HG02798 (cell line): ENCODE results near the gene MVK.

Experiments used
- ATAC-seq: cut with Tn5 transposase; IDR thresholded peaks from one replicate; pipeline ENCODE4 v1.9.1; 2021; ENCODE audit warnings: mild to moderate bottlenecking; ENCODE audit not compliant: unreplicated experiment, poor library complexity

The MVK gene

GRCh38 chr12:109573029-109573913 is at the start of gene MVK, which contains the start of gene MMAB:
Gene MVK (plus strand): TSS chr12:109573794. CDS start chr12:109574823, 1,029 bp downstream.
Gene MMAB (minus strand): TSS chr12:109573504. CDS start chr12:109573480, 24 bp downstream.
- ATAC-seq = peak; percentile 97

DNA sequence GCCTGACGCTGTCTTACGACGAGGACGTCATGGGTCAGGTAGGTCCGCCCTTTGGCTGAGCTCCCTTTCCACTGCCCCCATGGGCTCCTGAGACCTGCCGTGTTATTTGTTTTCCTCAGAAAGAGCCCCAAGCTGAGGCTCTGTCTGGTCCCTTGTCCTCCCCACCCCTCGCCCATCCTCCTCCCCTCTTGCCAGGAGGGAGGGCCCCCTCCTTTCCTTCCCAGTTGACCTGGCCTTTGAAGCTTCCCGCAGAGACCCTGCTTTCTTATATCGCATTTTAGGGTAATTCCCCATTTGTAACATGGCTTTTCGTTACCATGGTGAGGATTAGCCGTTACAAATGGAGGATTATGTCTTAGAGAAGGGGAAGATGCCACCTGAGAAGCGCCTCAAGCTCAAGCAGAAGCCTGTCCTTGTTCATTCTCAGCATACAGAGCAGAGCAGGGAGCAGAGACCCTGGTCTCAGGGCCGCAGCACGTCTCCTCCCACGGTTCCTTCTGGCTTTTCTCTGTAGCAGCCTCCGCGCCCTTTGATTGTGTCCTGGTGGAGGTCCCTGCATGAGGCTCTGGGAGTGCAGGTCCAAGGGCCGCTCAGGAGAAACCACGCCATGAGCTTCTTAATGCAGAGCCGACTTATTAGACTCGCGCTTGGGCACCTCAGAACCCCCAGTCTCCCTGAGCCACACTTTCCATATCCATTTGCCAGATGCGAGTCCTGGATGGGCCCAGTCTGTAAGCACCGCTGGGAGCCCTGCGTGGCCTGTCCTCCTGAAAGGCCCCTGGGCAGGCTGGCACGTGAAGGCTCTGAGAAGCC is 48.9 kb upstream of the MVK start:
- no peak for ATAC-seq

DNA sequence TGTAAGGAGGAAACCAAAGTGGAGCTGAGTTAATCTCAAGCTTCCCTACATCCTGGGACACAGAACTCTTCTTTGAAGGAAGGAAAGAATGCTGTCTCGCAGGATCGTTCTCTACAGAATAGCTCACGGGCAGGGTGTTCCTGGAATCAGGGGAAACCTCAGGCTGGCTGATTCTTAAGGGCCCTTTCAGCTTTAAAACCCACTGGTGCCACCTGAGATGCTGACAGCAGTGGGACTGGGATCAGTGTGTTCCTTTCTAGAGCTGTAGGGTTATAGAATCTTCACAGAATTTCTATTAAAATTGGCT is 48.4 kb upstream of the MVK start:
- no peak for ATAC-seq

DNA sequence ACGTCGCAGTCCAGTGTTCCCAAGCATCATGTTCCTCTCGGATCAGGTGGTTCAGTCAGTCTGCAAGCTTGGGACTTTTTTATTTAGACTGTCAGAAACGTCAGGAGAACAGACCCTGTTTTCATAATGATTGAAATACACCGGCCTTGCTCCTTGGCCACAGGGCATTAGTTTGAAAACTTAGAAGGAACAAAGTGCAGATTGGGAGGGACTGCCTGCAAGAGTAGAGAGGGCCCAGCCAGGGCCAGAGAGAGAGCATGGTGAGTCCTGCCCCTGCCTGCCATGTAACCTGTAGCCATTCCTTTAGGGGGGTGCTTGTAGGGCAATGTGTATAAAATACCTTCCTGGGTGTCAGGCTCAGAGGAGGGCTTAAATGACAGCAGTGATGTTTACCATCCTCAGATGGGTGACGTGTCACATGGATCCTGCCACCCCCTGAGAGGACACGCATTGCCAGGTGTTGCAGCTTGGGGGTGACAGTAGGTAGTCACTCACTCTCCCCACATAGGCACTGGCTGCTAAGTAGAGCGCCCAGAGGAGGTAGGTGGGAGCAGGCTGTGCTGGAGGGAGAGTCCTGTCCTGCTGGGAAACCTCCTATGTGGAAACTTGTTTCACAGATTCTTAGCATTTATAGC is 46.0 kb upstream of the MVK start:
- ATAC-seq = no peak

GRCh38 chr12:109529691-109530640 is 43.6 kb upstream of the MVK start:
- no peak for ATAC-seq

DNA sequence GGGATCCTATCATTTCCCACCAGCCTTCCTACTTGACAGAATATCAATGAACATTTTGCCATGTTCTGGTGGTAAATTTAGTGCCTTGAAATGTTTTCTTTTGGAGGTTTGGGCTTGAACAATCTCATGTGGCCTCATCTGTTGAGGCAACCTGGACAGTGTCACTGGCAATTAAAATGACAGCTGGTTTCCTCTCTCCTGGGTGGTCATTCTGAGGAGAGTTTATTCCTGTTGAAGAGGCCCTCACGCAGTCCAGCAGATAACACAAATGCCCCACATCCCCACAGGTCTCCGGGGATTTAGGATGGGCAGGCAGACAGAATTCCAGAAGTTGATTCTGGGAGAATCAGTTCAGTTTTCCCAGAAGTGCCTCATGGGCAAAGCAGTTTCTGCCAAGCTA is 42.2 kb upstream of the MVK start:
- no peak for ATAC-seq

DNA sequence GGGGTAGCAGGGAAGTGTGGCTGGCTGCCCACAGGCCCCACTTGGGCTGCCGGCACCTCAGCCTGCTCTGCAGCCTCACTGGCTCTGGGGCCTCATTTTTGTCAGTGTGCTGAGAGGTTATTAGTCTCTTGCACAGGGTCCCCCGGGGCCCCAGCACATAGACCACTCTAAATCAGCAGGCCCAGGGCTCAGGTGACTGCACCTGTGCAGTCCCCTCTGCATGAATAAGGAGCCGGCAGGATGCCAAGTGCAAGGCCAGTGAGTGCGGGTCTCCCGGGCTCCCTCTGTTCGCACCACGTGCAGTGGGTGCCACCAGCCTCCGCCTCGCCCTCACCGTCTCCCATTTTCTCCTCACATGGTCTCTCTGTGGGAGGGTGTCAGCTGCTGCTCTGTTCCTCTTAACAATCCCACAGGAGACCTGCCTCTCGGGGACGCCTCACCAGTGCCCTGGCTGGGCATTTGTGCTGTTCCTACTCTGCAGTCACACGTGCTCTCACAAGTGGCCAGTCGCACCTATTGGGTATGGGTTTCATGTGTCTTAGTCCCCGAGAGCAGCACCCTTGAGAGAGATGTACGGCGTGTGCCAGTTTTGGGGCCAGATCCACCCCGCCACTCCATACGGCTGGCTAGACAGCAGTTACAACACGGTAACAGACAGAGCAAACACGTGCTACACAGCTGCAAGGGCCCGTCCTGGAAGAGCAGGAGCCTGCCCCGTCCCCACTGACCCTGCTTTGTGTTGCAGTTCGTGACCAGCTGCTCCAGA is 40.7 kb upstream of the MVK start:
- ATAC-seq = no peak

GRCh38 chr12:109533487-109533740 is 40.2 kb upstream of the MVK start:
- ATAC-seq = no peak

DNA sequence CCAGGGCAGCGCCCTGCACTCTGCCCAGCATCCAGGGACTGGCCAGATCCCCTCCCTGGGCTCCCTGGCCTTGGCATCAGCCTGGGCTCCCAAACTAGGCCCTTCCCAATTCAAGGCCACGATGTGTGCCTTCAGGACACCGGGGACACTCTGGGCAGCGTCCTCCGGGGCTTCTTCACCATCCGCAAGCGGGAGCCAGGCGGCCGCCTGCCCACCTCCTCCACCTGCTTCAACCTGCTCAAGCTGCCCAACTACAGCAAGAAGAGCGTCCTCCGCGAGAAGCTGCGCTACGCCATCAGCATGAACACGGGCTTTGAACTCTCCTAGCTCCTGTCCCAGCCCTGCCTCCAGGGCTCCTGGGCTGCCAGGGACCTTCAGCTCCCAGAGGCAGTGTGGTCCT is 39.1 kb upstream of the MVK start:
- no peak for ATAC-seq

- ATAC-seq = no peak
Measured at GRCh38 chr12:109535231-109535862, 38.2 kb upstream of the MVK start.

GRCh38 chr12:109535863-109536250 is 37.7 kb upstream of the MVK start:
- ATAC-seq = no peak

DNA sequence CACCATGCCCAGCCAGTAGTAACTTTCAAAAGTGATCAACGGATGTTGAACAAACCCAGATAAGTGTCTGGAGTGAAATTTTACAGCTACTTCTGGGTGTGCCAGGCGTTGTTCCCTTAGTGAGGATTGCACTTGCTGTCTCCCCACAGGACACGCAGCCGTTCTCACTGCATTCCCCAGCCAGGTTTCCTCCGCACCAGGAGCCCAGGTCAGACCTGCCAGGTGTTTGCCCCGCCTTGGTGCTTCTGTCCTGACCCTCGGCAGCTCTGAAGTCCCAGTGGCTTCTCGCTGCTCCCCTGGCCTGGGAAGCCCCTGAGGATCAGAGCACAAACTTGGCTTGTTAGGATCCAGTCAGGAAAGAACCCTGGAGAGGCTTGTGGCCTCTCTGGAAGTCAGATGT is 36.5 kb upstream of the MVK start:
- ATAC-seq = no peak

GRCh38 chr12:109538191-109538863 is 35.3 kb upstream of the MVK start:
- no peak for ATAC-seq

GRCh38 chr12:109539508-109539907 is 34.1 kb upstream of the MVK start:
- ATAC-seq = no peak

- no peak for ATAC-seq
Measured at GRCh38 chr12:109540526-109541412, 32.8 kb upstream of the MVK start.

- ATAC-seq = no peak
Measured at GRCh38 chr12:109541413-109541726, 32.2 kb upstream of the MVK start.

GRCh38 chr12:109542014-109542413 is 31.6 kb upstream of the MVK start:
- ATAC-seq = no peak

GRCh38 chr12:109542876-109543275 is 30.7 kb upstream of the MVK start:
- ATAC-seq = no peak
